CD8-positive, alpha-beta memory T cell (primary cell): ENCODE results near the gene PKP4. TPM values are rescaled to one million over a fixed set of nuclear protein-coding genes. Genes with fewer than 3 reads are reported as not detected.
"Not testable (repeated sequence)": the region's sequence is repeated elsewhere in the genome, so short reads cannot be mapped to it uniquely, and the experiment has no call there.

Experiments used
- CTCF ChIA-PET: fragments of 350-600 bp; sonication (Branson Sonifier 250); formaldehyde crosslinking; loops from one replicate; lab custom pipeline; 2021; ENCODE audit warnings: antibody characterized with exemption; lab: Charles Lee
- POLR2A ChIA-PET: fragments of 350-600 bp; sonication (Branson Sonifier 250); formaldehyde crosslinking; loops from one replicate; lab custom pipeline; 2021; ENCODE audit warnings: antibody characterized with exemption; lab: Charles Lee
- DNase-seq, 5 donors: peaks; one replicate each; pipeline versions ENCODE4 v3.0.0 to v3.0.0-alpha.2; 2020 to 2022; ENCODE audit warnings: mixed read lengths in 1 of 5
- H3K27ac ChIP-seq: one replicate; pipeline ENCODE4 v1.7.0; 2013; ENCODE audit warnings: low read depth, mild to moderate bottlenecking, low read length, moderate library complexity
- H3K27me3 ChIP-seq: 2 replicates; pipeline ENCODE4 v1.7.0; 2013; ENCODE audit warnings: low read length, mild to moderate bottlenecking; ENCODE audit not compliant: insufficient read depth, poor library complexity, severe bottlenecking
- H3K36me3 ChIP-seq: 2 replicates; pipeline ENCODE4 v1.7.0; 2013; ENCODE audit warnings: mild to moderate bottlenecking, low read length, moderate library complexity; ENCODE audit not compliant: insufficient read depth
- H3K4me1 ChIP-seq: 2 replicates; pipeline ENCODE4 v1.7.0; 2013; ENCODE audit warnings: mild to moderate bottlenecking, low read length, moderate library complexity; ENCODE audit not compliant: insufficient read depth
- H3K4me3 ChIP-seq: 2 replicates; pipeline ENCODE4 v1.7.0; 2013; ENCODE audit warnings: mild to moderate bottlenecking, low read length
- H3K9me3 ChIP-seq: 2 replicates; pipeline ENCODE4 v1.7.0; 2013; ENCODE audit warnings: mild to moderate bottlenecking, low read length
- H3K27ac Mint-ChIP-seq, 8 donors: one replicate each; pipeline ENCODE4 v1.8.0; 2020 to 2021; ENCODE audit warnings: mixed read lengths in 8 of 8, mild to moderate bottlenecking in 6 of 8, inconsistent platforms in 3 of 8, moderate library complexity in 3 of 8
- H3K27me3 Mint-ChIP-seq, 2 donors: one replicate each; pipeline ENCODE4 v1.8.0; 2020 to 2021; ENCODE audit warnings: mixed read lengths in 2 of 2, mild to moderate bottlenecking in 1 of 2, moderate library complexity in 1 of 2
- H3K36me3 Mint-ChIP-seq, 3 donors: one replicate each; pipeline ENCODE4 v1.8.0; 2020 to 2021; ENCODE audit warnings: mixed read lengths in 3 of 3, inconsistent platforms in 1 of 3, mild to moderate bottlenecking in 1 of 3
- H3K4me1 Mint-ChIP-seq, 3 donors: one replicate each; pipeline ENCODE4 v1.8.0; 2020 to 2021; ENCODE audit warnings: mixed read lengths in 3 of 3, inconsistent platforms in 1 of 3, mild to moderate bottlenecking in 1 of 3
- H3K4me3 Mint-ChIP-seq, 7 donors: one replicate each; pipeline ENCODE4 v1.8.0; 2020 to 2021; ENCODE audit warnings: mixed read lengths in 7 of 7, mild to moderate bottlenecking in 6 of 7, moderate library complexity in 4 of 7, inconsistent platforms in 2 of 7
- H3K9me3 Mint-ChIP-seq, 5 donors: one replicate each; pipeline ENCODE4 v1.8.0; 2020 to 2022; ENCODE audit warnings: mixed read lengths in 5 of 5, mild to moderate bottlenecking in 3 of 5, moderate library complexity in 2 of 5, inconsistent platforms in 1 of 5
- polyA plus RNA-seq: library from polyadenylated mRNA; unstranded; fragments of 300-500 nt; fragmentation: Illumina TruSeq; gene quantifications from one replicate; pipeline ENCODE4 v1.2.3, GENCODE V29; 2021
- total RNA-seq, 2 experiments: library from RNA; stranded (reverse); gene quantifications; one replicate each; pipeline ENCODE4 v1.2.3, GENCODE V29; 2021

The PKP4 gene
- total and polyA plus RNA-seq, 3 experiments from 2014 or later, result 1.5 to 32.2 (median 29.6) TPM

GRCh38 chr2:158473719-158474392, 17.1 kb downstream of the PKP4 start:
- peaks cover 18 to 23% (median 18%) of the 10 kb centered on the region in 3 donors for H3K4me1 Mint-ChIP-seq
- POLR2A ChIA-PET, result no interaction called here
- H3K4me1 ChIP-seq, result peaks cover 11% of the 10 kb centered on the region
- no peak overlapping the region for H3K27ac ChIP-seq
- H3K27ac Mint-ChIP-seq, result no peak overlapping the region
- H3K9me3 Mint-ChIP-seq, result peaks cover 0 to 2% (median 0%) of the 10 kb centered on the region in 5 donors
- no peak for DNase-seq
- no peak overlapping the region for H3K4me3 ChIP-seq
- H3K27me3 Mint-ChIP-seq, result no peaks in the 10 kb centered on the region
- H3K36me3 ChIP-seq, result no peaks in the 10 kb centered on the region
- CTCF ChIA-PET, result no interaction called here
- no peaks in the 10 kb centered on the region for H3K27me3 ChIP-seq
- H3K36me3 Mint-ChIP-seq, result peaks cover 0 to 11% (median 9%) of the 10 kb centered on the region in 3 donors
- H3K9me3 ChIP-seq, result no peaks in the 10 kb centered on the region
- no peak overlapping the region for H3K4me3 Mint-ChIP-seq

- H3K27me3 Mint-ChIP-seq, H3K9me3 Mint-ChIP-seq, POLR2A ChIA-PET, H3K27me3 ChIP-seq, H3K27ac ChIP-seq, DNase-seq, H3K4me3 Mint-ChIP-seq, H3K4me3 ChIP-seq, H3K9me3 ChIP-seq, H3K36me3 ChIP-seq: not testable (repeated sequence)
- CTCF ChIA-PET, result interaction anchor here (1.9 kb wide), 1 partner anchor 17 kb away, joined by 6 read pairs; no protein-coding TSS in a partner anchor
- Mint-ChIP-seq H3K36me3 (peaks cover 0 to 11% (median 9%) of the 10 kb centered on the region in 3 donors), H3K4me1 (peaks cover 18 to 23% (median 18%) of the 10 kb centered on the region in 3 donors), H3K27ac (peak overlapping the region in 1 of 8 donors; percentile 69)
- peaks cover 11% of the 10 kb centered on the region for H3K4me1 ChIP-seq
Observed at GRCh38 chr2:158474526-158475011, 17.8 kb downstream of the PKP4 start.

- POLR2A ChIA-PET, result interaction anchor here (1.4 kb wide), 1 partner anchor 20 kb away, joined by 3 read pairs; the partner anchor contains the start of genes CCDC148 and PKP4
Observed at GRCh38 chr2:158477202-158477601, 20.4 kb downstream of the PKP4 start.

GRCh38 chr2:158478237-158478636, 21.5 kb downstream of the PKP4 start:
- Mint-ChIP-seq H3K36me3 (peaks cover 0 to under 1% (median 0%) of the 10 kb centered on the region in 3 donors), H3K9me3 (no peaks in the 10 kb centered on the region), H3K27ac (peak overlapping the region in 1 of 8 donors; percentile 21), H3K27me3 (no peaks in the 10 kb centered on the region), H3K4me1 (peaks cover 18 to 23% (median 18%) of the 10 kb centered on the region in 3 donors), H3K4me3 (no peak overlapping the region)
- Histone ChIP-seq H3K27me3 (no peaks in the 10 kb centered on the region), H3K4me1 (peaks cover 11% of the 10 kb centered on the region), H3K36me3 (no peaks in the 10 kb centered on the region), H3K9me3 (no peaks in the 10 kb centered on the region), H3K27ac (no peak overlapping the region), H3K4me3 (no peak overlapping the region)
- no peak for DNase-seq
- ChIA-PET CTCF (interaction anchor here (1.2 to 1.4 kb wide), 2 partner anchors 21 to 28 kb away, joined by 3 read pairs; no protein-coding TSS in a partner anchor), POLR2A (interaction anchor here (1.4 kb wide), 1 partner anchor 21 kb away, joined by 3 read pairs; the partner anchor contains the start of genes CCDC148 and PKP4)

More at GRCh38 chr2:158477202-158477601, 20.4 kb downstream of the PKP4 start:
- Histone ChIP-seq H3K4me1 (peaks cover 11% of the 10 kb centered on the region), H3K36me3 (no peaks in the 10 kb centered on the region), H3K9me3 (no peaks in the 10 kb centered on the region), H3K27me3 (no peaks in the 10 kb centered on the region), H3K27ac (no peak overlapping the region), H3K4me3 (no peak overlapping the region)
- Mint-ChIP-seq H3K4me3 (peak overlapping the region in 3 of 7 donors; percentile 30 to 40 (median 32)), H3K36me3 (peaks cover 0 to 3% (median 0%) of the 10 kb centered on the region in 3 donors), H3K9me3 (peaks cover 0 to 2% (median 0%) of the 10 kb centered on the region in 5 donors), H3K4me1 (peaks cover 18 to 23% (median 18%) of the 10 kb centered on the region in 3 donors), H3K27me3 (no peaks in the 10 kb centered on the region), H3K27ac (peak overlapping the region in 7 of 8 donors; percentile 2 to 73 (median 49))
- DNase-seq, result peak in 1 of 5 donors; percentile 10
- CTCF ChIA-PET, result interaction anchor here (1.2 kb wide), 1 partner anchor 20 kb away, joined by 3 read pairs; no protein-coding TSS in a partner anchor

GRCh38 chr2:158478816-158479215, 22.1 kb downstream of the PKP4 start:
- H3K4me1 ChIP-seq, result peaks cover 11% of the 10 kb centered on the region
- no peak overlapping the region for H3K4me3 ChIP-seq
- DNase-seq, result no peak
- Mint-ChIP-seq H3K4me1 (peaks cover 18 to 23% (median 18%) of the 10 kb centered on the region in 3 donors), H3K36me3 (peaks cover 0 to 2% (median 0%) of the 10 kb centered on the region in 3 donors), H3K27me3 (no peaks in the 10 kb centered on the region), H3K4me3 (no peak overlapping the region), H3K27ac (no peak overlapping the region), H3K9me3 (no peaks in the 10 kb centered on the region)
- no peaks in the 10 kb centered on the region for H3K27me3 ChIP-seq
- no peak overlapping the region for H3K27ac ChIP-seq
- H3K9me3 ChIP-seq, result no peaks in the 10 kb centered on the region
- ChIA-PET POLR2A (no interaction called here), CTCF (interaction anchor here (1.4 kb wide), 1 partner anchor 28 kb away, joined by 3 read pairs; no protein-coding TSS in a partner anchor)
- H3K36me3 ChIP-seq, result no peaks in the 10 kb centered on the region

GRCh38 chr2:158481116-158481515, 24.4 kb downstream of the PKP4 start:
- H3K4me3 Mint-ChIP-seq, result no peak overlapping the region
- Histone ChIP-seq H3K36me3 (no peaks in the 10 kb centered on the region), H3K27ac (no peak overlapping the region), H3K9me3 (no peaks in the 10 kb centered on the region), H3K27me3 (no peaks in the 10 kb centered on the region), H3K4me1 (peaks cover 11% of the 10 kb centered on the region), H3K4me3 (no peak overlapping the region)
- no peaks in the 10 kb centered on the region for H3K9me3 Mint-ChIP-seq
- DNase-seq, result no peak
- H3K36me3 Mint-ChIP-seq, result peaks cover 0 to 2% (median 0%) of the 10 kb centered on the region in 3 donors
- H3K4me1 Mint-ChIP-seq, result peaks cover 12 to 17% (median 14%) of the 10 kb centered on the region in 3 donors
- ChIA-PET CTCF (no interaction called here), POLR2A (no interaction called here)
- no peaks in the 10 kb centered on the region for H3K27me3 Mint-ChIP-seq
- H3K27ac Mint-ChIP-seq, result no peak overlapping the region

GRCh38 chr2:158482594-158482993, 25.8 kb downstream of the PKP4 start:
- Histone ChIP-seq H3K4me1 (peaks cover 2% of the 10 kb centered on the region), H3K27ac (no peak overlapping the region), H3K4me3 (no peak overlapping the region), H3K9me3 (no peaks in the 10 kb centered on the region), H3K27me3 (no peaks in the 10 kb centered on the region), H3K36me3 (no peaks in the 10 kb centered on the region)
- Mint-ChIP-seq H3K4me3 (no peak overlapping the region), H3K9me3 (no peaks in the 10 kb centered on the region), H3K27me3 (no peaks in the 10 kb centered on the region), H3K36me3 (peaks cover 0 to 2% (median 0%) of the 10 kb centered on the region in 3 donors), H3K27ac (no peak overlapping the region), H3K4me1 (peaks cover 3 to 8% (median 8%) of the 10 kb centered on the region in 3 donors)
- ChIA-PET POLR2A (no interaction called here), CTCF (no interaction called here)
- DNase-seq, result no peak
